Right cardiac atrium (tissue), 5 donors: ENCODE data around the gene TRAPPC2. TPM values are rescaled to one million over a fixed set of nuclear protein-coding genes. Genes with fewer than 3 reads are reported as not detected.

ENCODE experiments used
- ATAC-seq, 2 donors: fragments of 200-7000 bp; cut with Tn5 transposase; one replicate each; pipeline versions ENCODE4 v1.8.0 to v1.9.1; 2020; ENCODE audit warnings: moderate library complexity in 2 of 2, mild to moderate bottlenecking in 1 of 2
- DNase-seq, 3 donors: peaks; one replicate each; pipeline ENCODE4 v3.0.0-alpha.2; 2020
- H3K27ac ChIP-seq: one replicate; pipeline ENCODE4 v1.5.1; 2013; ENCODE audit warnings: mild to moderate bottlenecking, low read length, control low read depth, moderate library complexity
- H3K27me3 ChIP-seq: one replicate; pipeline ENCODE4 v1.6.1; 2013; ENCODE audit not compliant: control insufficient read depth, insufficient read depth
- H3K4me1 ChIP-seq: one replicate; pipeline ENCODE4 v1.6.1; 2013; ENCODE audit warnings: low read length; ENCODE audit not compliant: control insufficient read depth, insufficient read depth
- H3K4me3 ChIP-seq: one replicate; pipeline ENCODE4 v1.5.1; 2013; ENCODE audit warnings: low read length, control low read depth
- H3K9me3 ChIP-seq: one replicate; pipeline ENCODE4 v1.6.1; 2013; ENCODE audit warnings: low read length; ENCODE audit not compliant: control insufficient read depth
- WGBS: extraction: QIAGEN DNeasy Blood & Tissue Kit; methylation state at CpG from one replicate; pipeline ENCODE4 v1.1.7; 2013; 5-methylcytosine and 5-hydroxymethylcytosine counted together
- intact Hi-C, 4 donors: fragments of 100-400 bp; cut with DNase I; formaldehyde crosslinking; loops; one replicate each; pipeline versions ENCODE4 v1.11.0 to v1.14.0; 2022 to 2023
- polyA plus RNA-seq: library from polyadenylated mRNA; stranded (reverse); fragments of 200-250 nt; gene quantifications from one replicate; pipeline ENCODE4 v1.2.3, GENCODE V29; 2013
- total RNA-seq, 4 donors: library from RNA; stranded (reverse); fragmentation: NEBNext Ultra II Directional; extraction: Animal tissue kit (Norgen Biotek cat#: 25700); gene quantifications; one replicate each; pipeline ENCODE4 v1.2.1, GENCODE V29; 2021
- donor health status: healthy with polysubstance abuse.
- donor health status: DM: no; HTN: yes; CAD: no.
- donor health status: DM: no; HTN: no; CAD: no.
- donor health status: DM: no; HTN: yes; CAD: no; lungs with severe emphysema.
- donor health status: DM: yes; HTN: yes; CAD: no.

Gene TRAPPC2
- total and polyA plus RNA-seq, 5 donors = 4.3 to 8.7 (median 7.7) TPM

DNA sequence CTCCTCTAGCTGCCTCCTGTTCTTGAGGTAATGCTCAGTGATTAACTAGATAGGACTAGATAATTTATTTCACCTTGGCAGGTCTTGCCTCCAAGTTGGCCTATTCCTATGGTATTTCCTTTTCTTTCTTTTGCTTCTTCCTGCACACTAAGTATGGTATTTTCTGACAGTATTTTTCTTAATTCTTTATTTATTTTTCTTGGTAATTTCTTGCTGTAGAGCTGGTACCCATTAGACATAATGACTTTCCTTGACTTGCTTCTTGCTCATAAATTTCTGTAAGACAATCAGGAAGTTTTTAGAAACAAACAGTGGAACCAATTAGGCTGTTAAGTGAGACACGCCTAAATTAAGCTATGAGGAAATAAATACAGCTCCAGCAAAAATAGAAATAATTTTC is 36.0 kb downstream of the TRAPPC2 start:
- H3K4me1 ChIP-seq = peaks cover 12% of the 10 kb centered on the region
- no peak for ATAC-seq

DNA sequence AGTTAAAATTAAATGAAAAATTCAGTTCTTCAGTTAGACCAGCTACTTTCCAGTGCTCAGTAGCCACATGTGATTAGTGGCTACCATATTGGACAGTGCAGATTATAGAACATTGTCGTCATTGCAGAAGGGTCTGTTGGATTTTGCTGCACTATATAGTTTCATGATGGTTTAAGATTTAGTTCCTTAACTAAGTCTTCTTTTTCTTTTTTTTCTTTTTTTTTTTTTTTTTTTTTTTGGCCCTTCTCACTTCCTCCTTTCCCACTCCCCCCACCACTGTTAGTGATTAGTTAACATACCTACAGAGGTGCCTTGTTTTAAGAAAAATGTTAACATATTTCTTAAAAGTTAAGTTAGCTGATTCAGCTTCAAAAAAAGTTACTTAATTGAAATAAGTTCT is 36.4 kb downstream of the TRAPPC2 start:
- intact Hi-C loops = no loop called here
- Histone ChIP-seq H3K4me1 (peaks cover 13% of the 10 kb centered on the region), H3K27ac (no peak overlapping the region), H3K4me3 (no peak overlapping the region), H3K27me3 (no peaks in the 10 kb centered on the region), H3K9me3 (no peaks in the 10 kb centered on the region)
- ATAC-seq (no peak), DNase-seq (no peak)
- 84% methylated on average over 1 of the region's 1 CpG for WGBS

More for the DNA sequence above, 36.0 kb downstream of the TRAPPC2 start:
- no peak overlapping the region for H3K4me3 ChIP-seq
- H3K27ac ChIP-seq = no peak overlapping the region
- no peaks in the 10 kb centered on the region for H3K27me3 ChIP-seq
- WGBS = 62% methylated on average over 1 of the region's 1 CpG
- intact Hi-C loops = no loop called here
- H3K9me3 ChIP-seq = no peaks in the 10 kb centered on the region
- no peak for DNase-seq

DNA sequence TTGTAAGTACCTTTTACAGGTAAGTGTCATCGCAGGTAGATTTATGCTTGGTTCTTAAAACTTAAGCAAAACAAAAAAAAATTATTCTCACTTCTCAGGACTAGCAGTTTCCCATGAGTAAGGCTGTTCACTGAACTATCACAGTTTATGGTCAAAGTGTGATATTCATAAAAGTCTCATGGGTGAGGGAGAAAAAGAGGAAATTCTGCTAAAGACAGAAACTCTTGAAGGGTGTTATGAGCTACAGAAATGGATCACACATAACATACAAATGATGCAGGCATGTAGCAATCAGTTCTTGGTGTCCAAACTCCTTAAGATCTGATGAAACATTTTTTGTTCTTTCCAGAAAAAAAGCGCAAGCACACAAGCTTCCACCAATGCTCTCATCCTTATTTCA is 37.0 kb downstream of the TRAPPC2 start:
- no peak for DNase-seq
- Histone ChIP-seq H3K9me3 (no peaks in the 10 kb centered on the region), H3K4me3 (no peak overlapping the region), H3K27ac (no peak overlapping the region), H3K4me1 (peaks cover 15% of the 10 kb centered on the region), H3K27me3 (no peaks in the 10 kb centered on the region)
- no peak for ATAC-seq
- 91% methylated on average over 2 of the region's 2 CpGs for WGBS
- intact Hi-C loops = no loop called here

GRCh38 chrX:13695601-13696115 is 38.8 kb downstream of the TRAPPC2 start:
- intact Hi-C loops = no loop called here
- DNase-seq = no peak
- H3K27me3 ChIP-seq = no peaks in the 10 kb centered on the region
- 85% methylated on average over 4 of the region's 4 CpGs for WGBS
- no peak overlapping the region for H3K27ac ChIP-seq
- H3K4me1 ChIP-seq = peaks cover 9% of the 10 kb centered on the region
- no peak overlapping the region for H3K4me3 ChIP-seq
- no peak for ATAC-seq
- no peaks in the 10 kb centered on the region for H3K9me3 ChIP-seq

GRCh38 chrX:13694983-13695382 is 39.4 kb downstream of the TRAPPC2 start:
- H3K27ac ChIP-seq = no peak overlapping the region
- intact Hi-C loops = no loop called here
- whole genome bisulfite sequencing = 54% methylated on average over 8 of the region's 8 CpGs

DNA sequence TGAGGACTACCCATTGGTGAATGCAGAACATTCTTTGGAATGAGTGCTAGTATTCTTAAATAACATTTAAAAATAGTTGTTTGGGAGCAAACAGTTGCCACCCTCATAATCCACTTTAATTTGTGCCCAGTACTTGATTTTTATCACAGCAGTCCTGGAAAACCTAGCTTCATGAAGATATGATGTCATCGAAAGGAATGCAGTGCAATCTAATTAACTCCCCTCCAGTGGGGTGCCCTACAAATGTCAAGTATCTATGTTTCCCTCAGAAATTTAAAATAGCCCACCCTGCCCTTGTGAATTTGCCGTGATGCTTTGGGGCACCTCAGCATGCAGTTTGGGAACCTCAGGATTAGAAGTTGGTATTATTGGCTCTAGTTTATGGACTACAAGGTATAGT is 40.1 kb downstream of the TRAPPC2 start:
- WGBS = 56% methylated on average over 2 of the region's 2 CpGs
- Histone ChIP-seq H3K4me1 (peaks cover 9% of the 10 kb centered on the region), H3K27ac (no peak overlapping the region), H3K9me3 (no peaks in the 10 kb centered on the region), H3K4me3 (no peak overlapping the region), H3K27me3 (no peaks in the 10 kb centered on the region)
- DNase-seq (no peak), ATAC-seq (no peak)
- intact Hi-C loops = no loop called here

More at GRCh38 chrX:13694983-13695382, 39.4 kb downstream of the TRAPPC2 start:
- Histone ChIP-seq H3K4me1 (peaks cover 9% of the 10 kb centered on the region), H3K4me3 (no peak overlapping the region), H3K27me3 (no peaks in the 10 kb centered on the region), H3K9me3 (no peaks in the 10 kb centered on the region)
- ATAC-seq = no peak
- DNase-seq = no peak

DNA sequence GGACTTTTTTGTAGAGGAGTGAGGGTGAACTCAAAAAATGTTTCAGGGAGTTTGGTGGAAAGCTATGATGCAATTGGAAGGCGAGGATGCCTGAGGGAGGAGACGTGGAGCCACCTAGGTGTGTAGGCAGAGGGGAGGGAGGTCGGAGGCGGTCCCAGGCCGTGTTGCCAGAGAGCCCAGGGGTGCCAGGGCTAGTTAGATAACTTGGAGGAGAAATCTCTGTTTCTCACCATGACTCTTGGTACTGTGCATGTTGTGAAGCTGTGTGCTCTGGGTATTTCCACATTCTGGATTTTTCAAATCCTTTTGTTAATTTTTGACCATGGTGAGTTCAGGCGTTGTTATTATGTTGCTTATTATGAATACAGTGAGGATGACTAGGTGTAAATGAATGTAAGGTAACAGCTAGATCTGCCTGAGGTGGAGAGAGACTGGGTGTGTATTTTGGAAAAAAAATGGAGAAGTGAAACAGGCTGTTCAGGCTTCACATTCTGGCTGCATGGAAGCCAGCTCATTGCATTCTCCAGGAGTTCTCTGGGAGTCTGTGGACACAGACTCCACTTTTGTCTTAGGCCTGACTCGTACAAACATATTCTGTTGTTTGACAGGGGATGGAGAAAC is 41.0 kb downstream of the TRAPPC2 start:
- no peaks in the 10 kb centered on the region for H3K27me3 ChIP-seq
- DNase-seq (no peak), ATAC-seq (no peak)
- H3K4me1 ChIP-seq = peaks cover 9% of the 10 kb centered on the region
- intact Hi-C loops = no loop called here
- no peak overlapping the region for H3K4me3 ChIP-seq
- H3K27ac ChIP-seq = no peak overlapping the region
- 50% methylated on average over 7 of the region's 7 CpGs for WGBS
- H3K9me3 ChIP-seq = no peaks in the 10 kb centered on the region

GRCh38 chrX:13692771-13693231 is 41.6 kb downstream of the TRAPPC2 start:
- DNase-seq (no peak), ATAC-seq (no peak)
- Histone ChIP-seq H3K4me3 (no peak overlapping the region), H3K27ac (no peak overlapping the region), H3K4me1 (peaks cover 9% of the 10 kb centered on the region), H3K9me3 (no peaks in the 10 kb centered on the region), H3K27me3 (no peaks in the 10 kb centered on the region)
- intact Hi-C loops = no loop called here
- 55% methylated on average over 5 of the region's 5 CpGs for WGBS

- no peak for ATAC-seq
- no peak for DNase-seq
- peaks cover 9% of the 10 kb centered on the region for H3K4me1 ChIP-seq
- H3K4me3 ChIP-seq = no peak overlapping the region
- intact Hi-C loops = no loop called here
- H3K9me3 ChIP-seq = no peaks in the 10 kb centered on the region
- WGBS = 81% methylated on average over 7 of the region's 7 CpGs
- H3K27ac ChIP-seq = no peak overlapping the region
- H3K27me3 ChIP-seq = no peaks in the 10 kb centered on the region
These were observed 42.5 kb downstream of the TRAPPC2 start for GRCh38 chrX:13691841-13692371.

GRCh38 chrX:13690836-13691235 is 43.6 kb downstream of the TRAPPC2 start:
- H3K27ac ChIP-seq = no peak overlapping the region
- H3K4me3 ChIP-seq = peak overlapping the region; percentile 83
- H3K27me3 ChIP-seq = no peaks in the 10 kb centered on the region
- peaks cover 8% of the 10 kb centered on the region for H3K4me1 ChIP-seq
- 66% methylated on average over 3 of the region's 3 CpGs for WGBS
- no peak for ATAC-seq
- no peaks in the 10 kb centered on the region for H3K9me3 ChIP-seq
- intact Hi-C loops = no loop called here
- no peak for DNase-seq

GRCh38 chrX:13689741-13690211 is 44.6 kb downstream of the TRAPPC2 start:
- DNase-seq (no peak), ATAC-seq (no peak)
- Histone ChIP-seq H3K4me1 (peaks cover 7% of the 10 kb centered on the region), H3K9me3 (no peaks in the 10 kb centered on the region), H3K27me3 (no peaks in the 10 kb centered on the region), H3K4me3 (peak overlapping the region; percentile 83), H3K27ac (peak overlapping the region; percentile 96)
- intact Hi-C loops = no loop called here
- under 1% methylated on average over 16 of the region's 16 CpGs for WGBS
